ENCODE measurements around the gene SLCO3A1. TPM values are rescaled to one million over a fixed set of nuclear protein-coding genes. Genes with fewer than 3 reads are reported as not detected.

The SLCO3A1 gene
- total RNA-seq, 3 donors from 2014 or later, result 13.4 to 23.8 (median 14.3) TPM

DNA sequence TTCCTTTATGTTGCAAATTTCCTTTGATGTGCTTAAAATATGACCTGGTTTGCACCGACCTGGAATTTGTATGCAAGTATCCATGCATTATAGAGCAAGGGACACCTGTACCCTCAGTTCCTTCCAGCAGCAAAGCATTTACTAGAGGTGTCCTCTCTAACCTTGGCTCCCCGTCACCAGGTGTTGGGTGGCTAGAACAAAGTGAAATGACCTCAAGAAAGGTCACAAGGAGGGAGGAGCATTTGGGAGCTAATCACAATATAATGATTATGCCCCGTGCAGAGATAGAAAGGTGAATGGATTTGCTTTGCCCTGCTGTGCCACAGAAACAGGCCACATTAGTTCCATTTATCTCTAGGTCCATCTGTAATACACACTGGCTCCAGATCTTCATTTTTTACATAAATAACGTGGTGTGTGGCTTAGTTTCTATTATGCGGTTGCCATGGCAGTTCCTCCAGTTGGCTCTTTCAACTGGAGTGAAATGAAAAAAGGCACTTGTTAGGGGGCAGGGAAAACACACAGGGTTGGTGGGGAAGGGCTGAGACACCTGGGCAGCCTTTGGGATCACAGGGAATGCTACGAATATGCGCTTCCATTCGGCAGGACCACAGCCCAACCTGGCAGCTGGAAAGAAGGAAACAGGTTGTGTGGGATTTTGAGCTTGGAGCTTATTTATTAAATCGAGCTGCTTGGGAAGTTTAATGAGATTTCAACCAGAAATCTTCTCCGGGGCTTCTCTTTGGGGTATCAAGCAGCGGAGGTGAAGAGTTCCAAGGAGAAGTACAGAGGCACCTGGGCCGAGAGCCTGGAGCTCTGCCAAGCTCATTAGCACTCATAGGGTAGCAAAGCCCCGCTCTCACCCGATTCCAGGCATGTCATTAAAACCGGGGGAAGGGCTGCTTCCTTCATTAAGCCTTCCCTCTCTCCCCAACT, 306.7 kb downstream of the SLCO3A1 start:
- peaks cover 3% of the 10 kb centered on the region for H3K4me1 ChIP-seq (ENCODE audit: low read depth)
- TF ChIP-seq, protein P1, sequence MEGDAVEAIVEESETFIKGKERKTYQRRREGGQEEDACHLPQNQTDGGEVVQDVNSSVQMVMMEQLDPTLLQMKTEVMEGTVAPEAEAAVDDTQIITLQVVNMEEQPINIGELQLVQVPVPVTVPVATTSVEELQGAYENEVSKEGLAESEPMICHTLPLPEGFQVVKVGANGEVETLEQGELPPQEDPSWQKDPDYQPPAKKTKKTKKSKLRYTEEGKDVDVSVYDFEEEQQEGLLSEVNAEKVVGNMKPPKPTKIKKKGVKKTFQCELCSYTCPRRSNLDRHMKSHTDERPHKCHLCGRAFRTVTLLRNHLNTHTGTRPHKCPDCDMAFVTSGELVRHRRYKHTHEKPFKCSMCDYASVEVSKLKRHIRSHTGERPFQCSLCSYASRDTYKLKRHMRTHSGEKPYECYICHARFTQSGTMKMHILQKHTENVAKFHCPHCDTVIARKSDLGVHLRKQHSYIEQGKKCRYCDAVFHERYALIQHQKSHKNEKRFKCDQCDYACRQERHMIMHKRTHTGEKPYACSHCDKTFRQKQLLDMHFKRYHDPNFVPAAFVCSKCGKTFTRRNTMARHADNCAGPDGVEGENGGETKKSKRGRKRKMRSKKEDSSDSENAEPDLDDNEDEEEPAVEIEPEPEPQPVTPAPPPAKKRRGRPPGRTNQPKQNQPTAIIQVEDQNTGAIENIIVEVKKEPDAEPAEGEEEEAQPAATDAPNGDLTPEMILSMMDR (IDR thresholded peaks at IDR 0.05), result no peak
- H3K4me3 ChIP-seq, result no peak overlapping the region
- no peaks in the 10 kb centered on the region for H3K36me3 ChIP-seq (ENCODE audit: low read depth)
- DNase-seq (no peak), ATAC-seq (no peak)
- no peaks in the 10 kb centered on the region for H3K9me3 ChIP-seq
- intact Hi-C loops (cut with DNase I, micrococcal nuclease), result no loop called here

DNA sequence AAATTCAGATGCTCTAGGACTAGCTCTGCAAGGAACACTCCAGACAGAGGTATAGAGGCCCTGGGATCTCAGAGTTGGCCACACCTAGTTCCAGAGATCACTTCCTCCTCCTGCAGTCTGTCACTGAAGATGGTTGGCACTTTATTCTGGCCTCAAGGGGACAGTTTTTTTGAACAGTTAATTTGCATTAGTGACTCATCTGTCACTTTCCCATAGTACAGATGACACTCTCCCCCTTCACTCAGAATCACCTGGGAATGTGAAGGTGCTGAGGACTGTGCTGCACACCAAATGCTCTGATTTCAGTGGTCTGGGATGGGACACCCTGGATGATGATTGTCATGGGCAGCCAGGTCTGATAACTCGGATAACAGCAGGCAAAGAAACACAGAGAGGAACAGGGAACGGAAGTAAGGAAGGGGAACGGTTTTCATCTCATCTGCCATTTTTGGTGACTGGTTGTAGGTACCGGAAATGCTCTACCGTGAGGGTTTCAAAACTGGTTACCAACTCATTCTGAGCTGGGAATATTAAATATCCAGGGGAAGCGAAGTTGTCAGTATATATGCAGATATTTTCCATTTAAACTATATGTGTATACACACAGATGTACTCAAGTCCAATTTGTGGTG, 307.6 kb downstream of the SLCO3A1 start:
- H3K4me3 ChIP-seq, result no peak overlapping the region
- DNase-seq (no peak), ATAC-seq (peak; percentile 84)
- H3K4me1 ChIP-seq (ENCODE audit: low read depth), result peaks cover 3% of the 10 kb centered on the region
- H3K36me3 ChIP-seq (ENCODE audit: low read depth), result no peaks in the 10 kb centered on the region
- intact Hi-C loops (cut with DNase I, micrococcal nuclease), result no loop called here
- TF ChIP-seq, protein P1 (IDR thresholded peaks at IDR 0.05), result no peak
- no peaks in the 10 kb centered on the region for H3K9me3 ChIP-seq

DNA sequence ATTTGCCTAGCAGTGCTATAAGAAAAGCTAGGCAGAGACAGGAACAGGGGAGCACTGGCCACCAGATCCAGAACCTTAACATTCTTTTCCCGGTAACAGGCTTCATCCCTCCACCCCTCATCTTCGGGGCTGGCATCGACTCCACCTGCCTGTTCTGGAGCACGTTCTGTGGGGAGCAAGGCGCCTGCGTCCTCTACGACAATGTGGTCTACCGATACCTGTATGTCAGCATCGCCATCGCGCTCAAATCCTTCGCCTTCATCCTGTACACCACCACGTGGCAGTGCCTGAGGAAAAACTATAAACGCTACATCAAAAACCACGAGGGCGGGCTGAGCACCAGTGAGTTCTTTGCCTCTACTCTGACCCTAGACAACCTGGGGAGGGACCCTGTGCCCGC, 309.1 kb downstream of the SLCO3A1 start:
- no peaks in the 10 kb centered on the region for H3K36me3 ChIP-seq (ENCODE audit: low read depth)
- no peak for ATAC-seq
- no peak overlapping the region for H3K4me3 ChIP-seq
- H3K9me3 ChIP-seq, result no peaks in the 10 kb centered on the region
- peaks cover 11% of the 10 kb centered on the region for H3K4me1 ChIP-seq (ENCODE audit: low read depth)
- TF ChIP-seq, protein P1 (IDR thresholded peaks at IDR 0.05), result no peak
- no peak for DNase-seq
- intact Hi-C loops (cut with DNase I, micrococcal nuclease), result no loop called here

DNA sequence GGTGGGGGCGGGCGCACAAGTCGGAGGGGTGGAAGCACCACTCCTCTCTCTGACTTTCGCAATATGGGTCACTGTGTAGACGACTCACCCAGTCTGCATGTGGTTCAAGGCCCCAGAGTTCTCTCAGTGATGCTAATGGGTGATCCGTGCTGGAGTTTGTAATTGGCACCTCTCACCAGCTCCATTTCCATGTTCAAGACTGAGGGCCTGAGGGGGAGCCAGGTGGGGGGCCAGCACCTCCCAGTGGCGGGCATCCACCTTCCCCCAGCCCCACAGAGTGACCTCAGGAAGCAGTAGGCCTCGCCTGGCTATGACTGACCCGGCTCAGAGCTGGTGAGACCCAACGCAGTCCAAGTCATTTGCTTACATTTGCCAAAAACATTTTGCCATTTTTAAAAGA, 310.1 kb downstream of the SLCO3A1 start:
- TF ChIP-seq, protein P1 (IDR thresholded peaks at IDR 0.05), result no peak
- Histone ChIP-seq H3K4me1 (ENCODE audit: low read depth) (peaks cover 11% of the 10 kb centered on the region), H3K9me3 (no peaks in the 10 kb centered on the region), H3K4me3 (no peak overlapping the region), H3K36me3 (ENCODE audit: low read depth) (no peaks in the 10 kb centered on the region)
- ATAC-seq (no peak), DNase-seq (no peak)
- intact Hi-C loops (cut with DNase I, micrococcal nuclease), result no loop called here

DNA sequence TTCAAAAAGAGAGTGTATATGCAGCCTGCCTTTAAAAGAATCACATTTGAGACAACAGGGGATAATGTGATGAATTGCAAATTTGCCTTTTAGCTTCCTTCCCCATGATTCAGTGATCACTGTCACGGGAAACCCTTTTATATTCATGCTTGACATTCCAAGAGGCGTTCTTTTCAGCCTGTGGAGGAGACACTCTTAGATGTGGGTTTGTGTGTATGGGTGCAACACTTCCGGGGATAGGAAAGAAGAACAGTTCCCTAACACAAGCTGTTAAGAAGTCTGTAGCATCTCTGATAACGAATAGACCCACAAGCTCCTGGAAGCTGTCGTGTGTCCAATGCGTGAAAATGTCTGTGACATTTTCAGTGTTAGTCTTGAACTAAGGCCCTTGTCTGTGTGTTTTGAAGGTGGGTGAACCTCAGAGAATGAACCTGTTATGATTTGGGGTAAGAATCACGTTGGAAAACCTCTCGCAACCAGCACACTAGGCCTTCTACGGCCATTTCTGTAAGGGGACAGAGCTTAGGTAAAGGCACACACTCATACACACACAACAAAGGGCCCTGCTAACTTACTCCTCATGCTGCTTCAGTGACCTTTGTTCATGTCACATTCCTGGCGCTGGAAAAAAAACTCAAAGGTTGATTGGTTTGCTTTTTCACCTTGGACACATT, 311.0 kb downstream of the SLCO3A1 start:
- H3K36me3 ChIP-seq (ENCODE audit: low read depth), result no peaks in the 10 kb centered on the region
- H3K4me1 ChIP-seq (ENCODE audit: low read depth), result peaks cover 11% of the 10 kb centered on the region
- ATAC-seq, result peak; percentile 67
- peak in 1 of 3 donors; percentile 27 for DNase-seq
- H3K4me3 ChIP-seq, result no peak overlapping the region
- TF ChIP-seq, protein P1 (IDR thresholded peaks at IDR 0.05), result no peak
- intact Hi-C loops (cut with DNase I, micrococcal nuclease), result no loop called here
- no peaks in the 10 kb centered on the region for H3K9me3 ChIP-seq

All from mucosa of descending colon (tissue), 3 donors.